Measurements from ENCODE around the gene BIN1.

BIN1 gene

GRCh38 chr2:127056086-127056485 lies 50.9 kb downstream of the BIN1 start:
- no peak for DNase-seq

GRCh38 chr2:127055786-127056076 lies 51.2 kb downstream of the BIN1 start:
- DNase-seq, result no peak

GRCh38 chr2:127054996-127055785 lies 51.8 kb downstream of the BIN1 start:
- DNase-seq, result no peak

GRCh38 chr2:127054604-127054930 lies 52.4 kb downstream of the BIN1 start:
- no peak for DNase-seq

GRCh38 chr2:127053731-127054603 lies 53.0 kb downstream of the BIN1 start:
- no peak for DNase-seq

GRCh38 chr2:127052771-127053691 lies 53.9 kb downstream of the BIN1 start:
- DNase-seq, result no peak

- DNase-seq, result no peak
Observed at GRCh38 chr2:127052057-127052770, 54.7 kb downstream of the BIN1 start.

GRCh38 chr2:127051116-127052056 lies 55.6 kb downstream of the BIN1 start:
- no peak for DNase-seq

GRCh38 chr2:127050803-127051115 lies 56.2 kb downstream of the BIN1 start:
- DNase-seq, result no peak

GRCh38 chr2:127049927-127050802 lies 56.8 kb downstream of the BIN1 start:
- peak; percentile 39 for DNase-seq

GRCh38 chr2:127048969-127049897 lies 57.7 kb downstream of the BIN1 start:
- DNase-seq, result no peak

GRCh38 chr2:127048618-127048935 lies 58.4 kb downstream of the BIN1 start:
- no peak for DNase-seq

GRCh38 chr2:127047716-127048617 lies 59.0 kb downstream of the BIN1 start:
- DNase-seq, result no peak

GRCh38 chr2:127047054-127047453 lies 59.9 kb downstream of the BIN1 start:
- DNase-seq, result no peak

GRCh38 chr2:127046579-127046978 lies 60.4 kb downstream of the BIN1 start:
- no peak for DNase-seq

GRCh38 chr2:127045792-127046501 lies 61.0 kb downstream of the BIN1 start:
- no peak for DNase-seq

- DNase-seq, result no peak
Observed at GRCh38 chr2:127044977-127045661, 61.8 kb downstream of the BIN1 start.
